ENCODE measurements around the gene FOXP2. TPM values are rescaled to one million over a fixed set of nuclear protein-coding genes. Genes with fewer than 3 reads are reported as not detected.
"Not testable (repeated sequence)": the region's sequence is repeated elsewhere in the genome, so short reads cannot be mapped to it uniquely, and the experiment has no call there.

FOXP2 gene
- total RNA-seq, 2 donors from 2014 or later = 15.5 to 16.6 TPM

GRCh38 chr7:114507381-114507780 lies 92.8 kb downstream of the FOXP2 start:
- TF ChIP-seq CTCF (IDR thresholded peaks at IDR 0.05) (no peak), POLR2A (IDR thresholded peaks at IDR 0.05) (no peak)
- WGBS, 2 donors = 83 to 97% methylated on average over 1 of the region's 1 CpG
- intact Hi-C loops (cut with DNase I) = no loop called here
- Histone ChIP-seq H3K4me1 (peaks cover 6% of the 10 kb centered on the region), H3K36me3 (replicated peaks in 1 of 2; ENCODE audit: insufficient read depth in 1 of 2, low read depth in 2 of 2) (no peaks in the 10 kb centered on the region), H3K27ac (no peak overlapping the region), H3K4me3 (no peak overlapping the region), H3K27me3 (no peaks in the 10 kb centered on the region), H3K9me3 (no peaks in the 10 kb centered on the region)
- ATAC-seq = no peak
- DNase-seq = no peak

- Histone ChIP-seq H3K27ac (no peak overlapping the region), H3K36me3 (replicated peaks in 1 of 2; ENCODE audit: insufficient read depth in 1 of 2, low read depth in 2 of 2) (no peaks in the 10 kb centered on the region), H3K27me3 (no peaks in the 10 kb centered on the region), H3K4me1 (no peaks in the 10 kb centered on the region), H3K4me3 (no peak overlapping the region), H3K9me3 (no peaks in the 10 kb centered on the region)
- intact Hi-C loops (cut with DNase I) = no loop called here
- ATAC-seq = no peak
- TF ChIP-seq CTCF (IDR thresholded peaks at IDR 0.05) (no peak), POLR2A (IDR thresholded peaks at IDR 0.05) (no peak)
- DNase-seq = no peak
These were observed 93.5 kb downstream of the FOXP2 start for GRCh38 chr7:114508086-114508485.

DNA sequence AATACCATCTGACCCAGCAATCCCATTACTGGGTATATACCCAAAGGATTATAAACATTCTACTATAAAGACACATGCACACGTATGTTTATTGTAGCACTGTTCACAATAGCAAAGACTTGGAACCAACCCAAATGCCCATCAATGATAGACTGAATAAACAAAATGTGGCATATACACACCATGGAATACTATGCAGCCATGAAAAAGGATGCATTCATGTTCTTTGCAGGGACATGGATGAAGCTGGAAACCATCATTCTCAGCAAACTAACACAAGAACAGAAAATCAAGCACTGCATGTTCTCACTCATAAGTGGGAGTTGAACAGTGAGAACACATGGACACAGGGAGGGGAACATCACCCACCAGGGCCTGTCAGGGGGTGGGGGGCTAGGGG lies 96.2 kb downstream of the FOXP2 start:
- H3K36me3 ChIP-seq (replicated peaks in 1 of 2; ENCODE audit: insufficient read depth in 1 of 2, low read depth in 2 of 2); intact Hi-C loops (cut with DNase I); ATAC-seq; DNase-seq; H3K27me3 ChIP-seq; H3K4me3 ChIP-seq; H3K9me3 ChIP-seq; H3K4me1 ChIP-seq; H3K27ac ChIP-seq: not testable (repeated sequence)
- 90 to 95% methylated on average over 1 of the region's 1 CpG for WGBS, 2 donors

DNA sequence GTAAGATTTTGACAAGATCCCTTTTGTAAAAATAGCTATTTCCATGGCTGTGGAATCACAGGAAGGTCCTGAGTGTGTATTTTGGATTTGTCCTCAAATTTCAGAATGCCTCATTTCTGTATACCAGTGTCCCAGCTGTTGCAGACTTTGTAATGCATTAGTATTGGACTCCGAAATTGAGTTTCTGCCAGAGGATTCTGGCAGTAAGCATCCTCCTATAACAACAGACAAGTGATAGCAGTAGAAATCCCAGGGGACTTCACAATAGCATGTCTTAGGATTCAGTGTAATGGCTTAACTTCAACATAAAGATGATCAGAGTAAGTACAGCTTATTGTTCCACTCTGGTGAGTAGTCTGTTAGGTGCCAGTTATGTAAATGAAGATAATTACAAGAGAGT lies 104.6 kb downstream of the FOXP2 start:
- H3K4me3 ChIP-seq = no peak overlapping the region
- no peaks in the 10 kb centered on the region for H3K27me3 ChIP-seq
- intact Hi-C loops (cut with DNase I) = no loop called here
- no peaks in the 10 kb centered on the region for H3K9me3 ChIP-seq
- TF ChIP-seq CTCF (IDR thresholded peaks at IDR 0.05) = no peak
- DNase-seq (no peak), ATAC-seq (no peak)
- no peaks in the 10 kb centered on the region for H3K36me3 ChIP-seq (replicated peaks in 1 of 2; ENCODE audit: insufficient read depth in 1 of 2, low read depth in 2 of 2)
- H3K27ac ChIP-seq = no peak overlapping the region
- WGBS, 2 donors = 88 to 100% methylated on average over 1 of the region's 1 CpG
- H3K4me1 ChIP-seq = no peaks in the 10 kb centered on the region

DNA sequence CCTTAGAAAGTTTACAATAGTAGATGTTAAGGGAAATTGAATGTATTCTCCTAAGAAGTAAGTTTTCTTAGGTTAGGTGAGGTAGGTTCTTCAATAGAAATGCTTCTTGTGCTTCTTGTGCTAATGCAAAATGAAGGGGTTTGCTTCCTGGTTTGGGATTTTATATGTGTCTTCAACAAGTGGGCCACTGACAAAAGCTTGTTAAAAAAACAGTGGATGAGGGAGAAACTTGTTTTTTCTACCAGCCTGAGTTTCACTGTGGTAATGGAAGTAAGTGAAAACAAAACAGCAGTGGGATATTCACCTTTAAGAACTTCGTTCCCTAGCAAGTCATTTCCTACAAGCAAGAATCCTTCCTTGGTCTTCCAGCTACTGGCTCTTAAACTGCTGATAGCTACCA lies 107.5 kb downstream of the FOXP2 start:
- Histone ChIP-seq H3K27ac (no peak overlapping the region), H3K9me3 (no peaks in the 10 kb centered on the region), H3K4me3 (no peak overlapping the region), H3K4me1 (no peaks in the 10 kb centered on the region), H3K27me3 (no peaks in the 10 kb centered on the region), H3K36me3 (replicated peaks in 1 of 2; ENCODE audit: insufficient read depth in 1 of 2, low read depth in 2 of 2) (no peaks in the 10 kb centered on the region)
- intact Hi-C loops (cut with DNase I) = no loop called here
- WGBS, 2 donors = 86 to 97% methylated on average over 1 of the region's 1 CpG
- DNase-seq (no peak), ATAC-seq (no peak)
- TF ChIP-seq POLR2A (IDR thresholded peaks at IDR 0.05) (no peak), CTCF (IDR thresholded peaks at IDR 0.05) (no peak)
